RWPE2 (cell line): Measurements from ENCODE around the gene ZNF529.

Experiments used
- ATAC-seq: fragments of 200-7000 bp; cut with Tn5 transposase; 3 replicates; pipeline ENCODE4 v1.9.1; 2021; ENCODE audit warnings: low read depth
- DNase-seq: peaks from one replicate; pipeline ENCODE4 v3.0.0-alpha.2; 2020; ENCODE audit warnings: low spot score
- H3K27ac ChIP-seq: fragments of 450-650 bp; 2 replicates; pipeline ENCODE4 v1.5.1; 2017; ENCODE audit warnings: mild to moderate bottlenecking; ENCODE audit not compliant: poor library complexity, severe bottlenecking
- H3K27me3 ChIP-seq: fragments of 250-450 bp; sonication (Bioruptor Pico); 2 replicates; pipeline ENCODE4 v1.5.1; 2021; ENCODE audit warnings: mild to moderate bottlenecking, moderate library complexity; ENCODE audit not compliant: insufficient read depth, poor library complexity, severe bottlenecking
- H3K36me3 ChIP-seq: fragments of 250-450 bp; sonication (Bioruptor Pico); 2 replicates; pipeline ENCODE4 v1.5.1; 2020; ENCODE audit warnings: low read depth, mild to moderate bottlenecking, moderate library complexity
- H3K4me1 ChIP-seq: fragments of 250-450 bp; sonication (Bioruptor Pico); 2 replicates; pipeline ENCODE4 v1.5.1; 2021; ENCODE audit warnings: mild to moderate bottlenecking, moderate library complexity; ENCODE audit not compliant: insufficient read depth, poor library complexity, severe bottlenecking
- H3K4me3 ChIP-seq: fragments of 250-450 bp; sonication (Bioruptor Pico); 2 replicates; pipeline ENCODE4 v1.5.1; 2021; ENCODE audit warnings: mild to moderate bottlenecking, moderate library complexity; ENCODE audit not compliant: severe bottlenecking
- H3K9me3 ChIP-seq: fragments of 250-450 bp; sonication (Bioruptor Pico); 2 replicates; pipeline ENCODE4 v1.5.1; 2021; ENCODE audit warnings: mild to moderate bottlenecking, moderate library complexity; ENCODE audit not compliant: severe bottlenecking
- TF ChIP-seq, protein P1 (sequence below): fragments of 450-650 bp; IDR thresholded peaks from one replicate; pipeline ENCODE4 v1.5.1; 2017; ENCODE audit warnings: mild to moderate bottlenecking, moderate library complexity; ENCODE audit not compliant: poor library complexity, severe bottlenecking

Gene ZNF529

DNA sequence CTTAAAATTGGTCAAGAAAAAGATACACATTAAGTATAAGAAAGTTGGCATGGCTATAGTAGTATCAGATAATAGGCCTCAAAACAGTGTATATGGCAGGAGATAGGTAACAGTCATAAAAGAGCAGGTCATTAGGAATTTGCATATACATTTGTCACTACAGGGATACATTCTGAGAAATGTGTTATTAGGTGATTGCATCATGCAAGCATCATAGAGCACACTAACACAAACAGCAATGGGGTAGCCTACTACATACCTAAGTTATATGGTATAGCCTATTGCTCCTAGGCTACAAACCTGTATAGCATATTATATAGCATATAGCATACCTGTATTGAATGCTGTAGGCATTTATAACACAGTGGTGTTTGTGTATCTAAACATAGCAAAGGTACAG, 6.2 kb upstream of the ZNF529 start:
- Histone ChIP-seq H3K9me3 (no peaks in the 10 kb centered on the region), H3K36me3 (peaks cover 64% of the 10 kb centered on the region)

DNA sequence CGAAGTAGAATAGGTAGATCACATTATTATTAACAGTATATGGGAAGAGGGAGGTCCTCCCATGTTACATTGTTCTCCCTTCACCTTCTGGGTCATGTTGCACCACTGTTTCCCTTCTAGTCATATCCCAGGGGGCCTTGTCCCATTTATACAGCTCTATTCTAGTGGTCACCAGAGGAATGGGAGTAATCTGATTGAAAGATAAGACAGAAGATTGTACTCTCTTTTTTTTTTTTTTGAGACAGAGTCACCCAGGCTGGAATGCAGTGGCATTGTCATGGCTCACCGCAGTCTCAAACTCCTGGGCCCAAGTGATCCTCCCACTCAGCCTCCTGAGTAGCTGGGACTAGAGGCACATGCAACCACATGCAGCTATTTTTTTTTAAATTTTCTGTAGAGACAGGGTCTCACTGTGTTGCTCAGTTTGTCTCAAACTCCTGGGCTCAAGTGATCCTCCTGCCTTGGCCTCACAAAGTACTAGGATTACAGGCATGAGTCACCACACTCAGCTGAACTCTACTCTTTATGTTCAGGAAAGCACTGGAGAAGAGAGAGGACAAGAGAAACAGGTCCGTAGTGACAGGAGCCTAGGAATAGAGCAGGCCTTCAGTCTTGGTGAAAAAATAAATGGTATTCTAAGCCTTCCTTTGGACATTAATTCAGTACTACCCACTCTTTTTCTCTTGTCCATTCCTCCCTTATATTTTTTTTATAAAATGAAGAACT, 4.3 kb upstream of the ZNF529 start:
- Histone ChIP-seq H3K36me3 (peaks cover 64% of the 10 kb centered on the region), H3K4me1 (peaks cover 6% of the 10 kb centered on the region), H3K27ac (no peak overlapping the region), H3K27me3 (no peaks in the 10 kb centered on the region), H3K4me3 (no peak overlapping the region), H3K9me3 (no peaks in the 10 kb centered on the region)
- TF ChIP-seq, protein P1, sequence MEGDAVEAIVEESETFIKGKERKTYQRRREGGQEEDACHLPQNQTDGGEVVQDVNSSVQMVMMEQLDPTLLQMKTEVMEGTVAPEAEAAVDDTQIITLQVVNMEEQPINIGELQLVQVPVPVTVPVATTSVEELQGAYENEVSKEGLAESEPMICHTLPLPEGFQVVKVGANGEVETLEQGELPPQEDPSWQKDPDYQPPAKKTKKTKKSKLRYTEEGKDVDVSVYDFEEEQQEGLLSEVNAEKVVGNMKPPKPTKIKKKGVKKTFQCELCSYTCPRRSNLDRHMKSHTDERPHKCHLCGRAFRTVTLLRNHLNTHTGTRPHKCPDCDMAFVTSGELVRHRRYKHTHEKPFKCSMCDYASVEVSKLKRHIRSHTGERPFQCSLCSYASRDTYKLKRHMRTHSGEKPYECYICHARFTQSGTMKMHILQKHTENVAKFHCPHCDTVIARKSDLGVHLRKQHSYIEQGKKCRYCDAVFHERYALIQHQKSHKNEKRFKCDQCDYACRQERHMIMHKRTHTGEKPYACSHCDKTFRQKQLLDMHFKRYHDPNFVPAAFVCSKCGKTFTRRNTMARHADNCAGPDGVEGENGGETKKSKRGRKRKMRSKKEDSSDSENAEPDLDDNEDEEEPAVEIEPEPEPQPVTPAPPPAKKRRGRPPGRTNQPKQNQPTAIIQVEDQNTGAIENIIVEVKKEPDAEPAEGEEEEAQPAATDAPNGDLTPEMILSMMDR = no peak
- ATAC-seq = no peak
- no peak for DNase-seq

More for the DNA sequence above, 6.2 kb upstream of the ZNF529 start:
- H3K27me3 ChIP-seq = no peaks in the 10 kb centered on the region
- ATAC-seq (no peak), DNase-seq (no peak)
- H3K4me3 ChIP-seq = no peak overlapping the region
- TF ChIP-seq, protein P1 = no peak
- H3K27ac ChIP-seq = no peak overlapping the region
- peaks cover 6% of the 10 kb centered on the region for H3K4me1 ChIP-seq

DNA sequence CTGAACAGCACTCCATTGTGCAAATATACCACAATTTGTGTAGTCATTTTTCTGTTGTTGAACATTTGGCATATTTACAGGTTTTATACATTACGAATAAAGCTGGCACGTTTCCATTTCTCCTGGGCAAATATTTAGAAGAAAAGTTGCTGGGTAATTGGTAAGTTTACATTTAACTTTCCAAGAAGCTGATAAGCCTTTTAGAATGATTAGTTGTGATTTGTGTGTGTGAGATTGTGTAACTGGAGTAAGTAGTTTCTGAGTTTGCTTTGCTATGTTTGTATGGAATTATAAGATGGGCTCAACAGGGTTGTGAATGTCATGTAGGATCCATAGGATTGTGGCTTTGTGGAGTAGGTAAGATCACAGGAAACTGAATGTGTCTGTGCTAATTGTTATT, 1.6 kb upstream of the ZNF529 start:
- no peak for DNase-seq
- Histone ChIP-seq H3K27me3 (no peaks in the 10 kb centered on the region), H3K4me1 (peaks cover 10% of the 10 kb centered on the region), H3K4me3 (peak overlapping the region; percentile 78), H3K36me3 (peaks cover 64% of the 10 kb centered on the region), H3K27ac (peak overlapping the region; percentile 62), H3K9me3 (no peaks in the 10 kb centered on the region)
- TF ChIP-seq, protein P1 = no peak
- ATAC-seq = no peak

DNA sequence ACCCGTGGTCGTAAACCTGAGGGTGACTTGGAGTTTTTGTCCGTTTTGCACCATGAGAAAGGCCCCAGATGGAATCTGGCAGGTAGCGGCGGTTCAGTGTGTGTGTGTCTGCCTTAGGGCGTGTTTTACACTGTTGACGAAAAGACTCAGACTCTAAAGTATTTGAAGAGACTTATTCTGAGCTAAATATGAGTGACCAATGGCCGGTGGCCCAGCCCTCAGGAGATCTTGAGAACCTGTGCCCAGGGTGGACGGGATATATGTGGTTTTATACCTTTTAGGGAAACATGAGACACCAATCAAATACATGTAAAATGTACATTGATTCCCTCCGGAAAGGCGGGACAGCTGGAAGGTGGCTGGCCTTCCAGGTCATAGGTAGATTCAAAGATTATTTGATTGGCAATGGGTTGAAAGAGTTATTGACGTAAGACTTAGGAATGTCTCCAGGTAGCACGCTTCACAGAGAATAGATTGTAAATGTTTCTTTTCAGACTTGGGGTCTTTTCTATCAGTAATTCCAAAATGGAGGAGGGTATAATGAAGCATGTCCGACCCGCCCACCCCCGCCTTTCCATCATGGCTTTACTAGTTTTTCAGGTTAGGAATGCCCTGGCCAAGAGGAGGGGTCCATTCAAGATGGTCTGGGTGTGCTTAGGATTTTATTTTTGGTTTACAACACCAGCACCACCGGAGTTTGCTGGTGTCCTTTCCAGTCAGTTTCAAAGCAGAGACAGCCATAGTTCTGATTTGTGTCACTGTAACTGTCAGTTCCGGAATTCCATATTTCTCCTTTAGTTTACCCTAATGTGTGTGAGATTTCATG, 1.0 kb upstream of the ZNF529 start:
- peaks cover 10% of the 10 kb centered on the region for H3K4me1 ChIP-seq
- H3K36me3 ChIP-seq = peaks cover 64% of the 10 kb centered on the region
- ATAC-seq = peak; percentile 49
- H3K27me3 ChIP-seq = no peaks in the 10 kb centered on the region
- TF ChIP-seq, protein P1 = no peak
- H3K27ac ChIP-seq = peak overlapping the region; percentile 62
- H3K9me3 ChIP-seq = no peaks in the 10 kb centered on the region
- peak overlapping the region; percentile 78 for H3K4me3 ChIP-seq
- no peak for DNase-seq
